ENCODE results near the gene MTA2.
"Not testable (repeated sequence)": the region's sequence is repeated elsewhere in the genome, so short reads cannot be mapped to it uniquely, and the experiment has no call there.

Gene MTA2

GRCh38 chr11:62574363-62575071 lies 27.1 kb downstream of the MTA2 start:
- Histone ChIP-seq H3K27me3 (ENCODE audit: insufficient read depth, low read depth, severe bottlenecking) (no peaks in the 10 kb centered on the region), H3K9me3 (ENCODE audit: severe bottlenecking) (no peaks in the 10 kb centered on the region), H3K36me3 (peaks cover 73% of the 10 kb centered on the region), H3K27ac (peak overlapping the region; percentile 91), H3K4me3 (ENCODE audit: low read depth, low read length) (peak overlapping the region; percentile 100)
- TF ChIP-seq CTCF (IDR thresholded peaks at IDR 0.05; ENCODE audit: low read depth, low read length), result no peak
- DNase-seq, result peak; percentile 68

DNA sequence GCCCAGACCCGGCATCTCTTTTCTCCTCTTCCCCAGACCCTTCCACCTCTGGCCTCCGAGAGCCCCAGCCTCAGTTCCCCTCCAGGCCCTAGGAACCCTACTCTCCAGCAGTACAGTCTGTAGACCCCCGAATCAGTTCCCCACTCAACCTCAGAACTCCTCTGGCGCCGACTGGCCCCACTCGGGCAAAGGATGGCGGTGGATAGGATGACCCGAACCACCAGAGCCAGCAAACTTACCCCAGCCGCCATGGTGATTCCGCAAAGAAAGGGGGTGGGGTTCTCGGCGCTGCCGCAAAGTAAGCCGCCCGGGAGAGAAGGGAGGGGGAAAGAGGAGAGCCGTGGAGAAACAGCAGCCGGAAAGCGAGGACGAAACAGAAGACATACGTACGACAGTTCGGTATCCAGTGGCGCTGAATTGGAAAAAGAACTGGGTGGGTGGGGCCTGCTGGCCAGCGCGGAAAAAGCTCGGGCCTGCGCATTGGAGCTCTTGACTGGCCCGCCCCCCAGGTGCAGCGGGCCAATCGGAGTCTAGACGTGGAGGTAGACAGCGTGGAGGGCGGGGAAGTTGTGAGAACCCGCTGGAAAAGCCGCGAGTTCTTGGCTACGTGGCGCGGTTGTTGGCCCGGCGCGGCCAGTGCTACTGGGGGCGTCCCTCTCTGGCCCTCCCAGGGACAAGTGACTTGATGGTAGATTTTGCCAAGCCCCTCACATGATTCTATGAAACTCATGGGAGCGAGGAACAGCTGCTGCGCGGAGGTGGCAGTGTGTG lies 27.9 kb downstream of the MTA2 start, which contains the start of gene EEF1G:
Gene EEF1G (minus strand): TSS at position 300 of the 771 bp plus-strand sequence. CDS start 49 bp downstream, at position 251.
- Histone ChIP-seq H3K36me3 (peaks cover 75% of the 10 kb centered on the region), H3K27me3 (ENCODE audit: insufficient read depth, low read depth, severe bottlenecking) (no peaks in the 10 kb centered on the region), H3K27ac (peak within 1 kb of the TSS; percentile 91), H3K4me3 (ENCODE audit: low read depth, low read length) (peak within 1 kb of the TSS; percentile 100), H3K9me3 (ENCODE audit: severe bottlenecking) (no peaks in the 10 kb centered on the region)
- no peak for TF ChIP-seq CTCF (IDR thresholded peaks at IDR 0.05; ENCODE audit: low read depth, low read length)
- DNase-seq, result peak; percentile 99

DNA sequence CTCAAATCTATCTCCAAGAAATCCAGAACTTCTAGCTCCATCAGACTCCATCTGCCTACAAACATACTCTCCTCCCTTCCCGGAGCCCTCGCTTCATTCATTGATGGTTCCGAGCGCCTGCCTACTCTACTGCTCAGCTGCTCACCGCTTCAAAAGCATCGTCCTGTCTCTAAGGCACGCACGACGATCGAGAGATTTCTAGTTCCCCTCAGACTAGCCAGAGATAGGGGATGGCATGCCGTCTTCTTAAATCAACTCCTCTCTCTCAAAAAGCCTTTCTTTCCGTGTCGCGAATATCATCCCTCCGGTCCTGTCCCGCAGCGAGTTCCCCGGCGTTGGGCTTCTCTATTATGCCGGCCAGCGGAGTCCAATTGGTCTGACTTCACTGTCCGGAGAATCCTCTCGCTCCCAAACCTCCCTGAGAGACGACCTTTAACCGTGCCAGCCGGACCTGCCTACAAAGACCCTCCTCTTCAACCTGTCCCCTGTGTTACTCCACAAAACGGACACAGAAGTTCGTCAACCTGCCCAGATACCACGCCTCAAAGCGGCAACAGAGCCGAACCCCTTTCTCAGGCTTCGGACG lies 28.6 kb downstream of the MTA2 start:
- H3K9me3 ChIP-seq (ENCODE audit: severe bottlenecking), result no peaks in the 10 kb centered on the region
- TF ChIP-seq CTCF (IDR thresholded peaks at IDR 0.05; ENCODE audit: low read depth, low read length), result no peak
- H3K27ac ChIP-seq, result peak overlapping the region; percentile 82
- no peaks in the 10 kb centered on the region for H3K27me3 ChIP-seq (ENCODE audit: insufficient read depth, low read depth, severe bottlenecking)
- H3K36me3 ChIP-seq, result peaks cover 74% of the 10 kb centered on the region
- peak overlapping the region; percentile 100 for H3K4me3 ChIP-seq (ENCODE audit: low read depth, low read length)
- no peak for DNase-seq

DNA sequence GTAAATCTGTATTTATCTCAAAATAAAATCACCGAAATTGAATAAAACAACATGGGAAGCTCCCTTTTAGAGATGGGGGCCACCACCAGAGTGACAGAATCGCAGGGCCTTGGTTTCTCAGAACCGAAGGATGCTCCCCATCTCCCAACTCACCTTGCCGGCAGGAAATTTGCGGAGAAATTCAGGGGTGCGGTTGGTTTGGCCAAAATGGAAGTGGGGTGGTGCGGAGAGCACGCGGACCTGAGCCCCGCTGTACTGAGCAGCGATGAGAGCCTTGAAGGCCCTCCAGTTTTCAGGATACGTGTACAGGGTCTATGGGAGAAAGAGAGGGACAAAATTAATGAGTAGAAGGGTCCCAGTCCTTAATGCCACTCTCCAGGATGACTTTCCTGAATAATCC lies 29.2 kb downstream of the MTA2 start:
- DNase-seq, result no peak
- H3K27ac ChIP-seq, result peak overlapping the region; percentile 82; the same call in 1 of the 2 replicates
- no peaks in the 10 kb centered on the region for H3K27me3 ChIP-seq (ENCODE audit: insufficient read depth, low read depth, severe bottlenecking)
- no peak for TF ChIP-seq CTCF (IDR thresholded peaks at IDR 0.05; ENCODE audit: low read depth, low read length)
- H3K36me3 ChIP-seq, result peaks cover 78% of the 10 kb centered on the region
- H3K4me3 ChIP-seq (ENCODE audit: low read depth, low read length), result peak overlapping the region; percentile 100
- no peaks in the 10 kb centered on the region for H3K9me3 ChIP-seq (ENCODE audit: severe bottlenecking)

GRCh38 chr11:62571493-62571892 lies 30.2 kb downstream of the MTA2 start:
- not testable (repeated sequence) for H3K27ac ChIP-seq; H3K27me3 ChIP-seq (ENCODE audit: insufficient read depth, low read depth, severe bottlenecking); H3K4me3 ChIP-seq (ENCODE audit: low read depth, low read length); H3K9me3 ChIP-seq (ENCODE audit: severe bottlenecking); DNase-seq
- peaks cover 80% of the 10 kb centered on the region for H3K36me3 ChIP-seq

GRCh38 chr11:62570903-62571302 lies 30.8 kb downstream of the MTA2 start:
- H3K27ac ChIP-seq, result not testable (repeated sequence)

More at GRCh38 chr11:62570903-62571302, 30.8 kb downstream of the MTA2 start:
- not testable (repeated sequence) for H3K9me3 ChIP-seq (ENCODE audit: severe bottlenecking); DNase-seq; H3K4me3 ChIP-seq (ENCODE audit: low read depth, low read length); H3K27me3 ChIP-seq (ENCODE audit: insufficient read depth, low read depth, severe bottlenecking)
- peaks cover 79% of the 10 kb centered on the region for H3K36me3 ChIP-seq

Data from WERI-Rb-1 (cell line).